Measurements from ENCODE around the gene GRAP2. TPM values are rescaled to one million over a fixed set of nuclear protein-coding genes. Genes with fewer than 3 reads are reported as not detected.

GRAP2 gene
- total RNA-seq, 1 donor = not detected

- H3K4me3 ChIP-seq (ENCODE audit: insufficient read depth, low read length) = no peak overlapping the region
- no peaks in the 10 kb centered on the region for H3K79me2 ChIP-seq (ENCODE audit: insufficient read depth, low read length)
- DNase-seq (ENCODE audit: insufficient read length, low spot score, missing footprints) = no peak
- H3K4me1 ChIP-seq (ENCODE audit: insufficient read depth, low read length) = no peaks in the 10 kb centered on the region
- H3K4me2 ChIP-seq (ENCODE audit: insufficient read depth, low read length) = no peak overlapping the region
- H3K9me3 ChIP-seq (ENCODE audit: low read depth, low read length) = no peaks in the 10 kb centered on the region
- no peak overlapping the region for H3K27ac ChIP-seq (ENCODE audit: low read depth, low read length)
- H3K27me3 ChIP-seq (ENCODE audit: insufficient read depth, low read length) = peaks cover 9% of the 10 kb centered on the region
- no peak for TF ChIP-seq CTCF (IDR thresholded peaks at IDR 0.05; ENCODE audit: extremely low read depth, low read depth, low read length)
- H2AFZ ChIP-seq (ENCODE audit: low read length) = no peak overlapping the region
- no peaks in the 10 kb centered on the region for H4K20me1 ChIP-seq (ENCODE audit: insufficient read depth, low read length)
- no peaks in the 10 kb centered on the region for H3K36me3 ChIP-seq (ENCODE audit: insufficient read depth, low read length)
These were observed 117.2 kb downstream of the GRAP2 start for GRCh38 chr22:40018051-40018450.

- no peaks in the 10 kb centered on the region for H4K20me1 ChIP-seq (ENCODE audit: insufficient read depth, low read length)
- no peak for DNase-seq (ENCODE audit: insufficient read length, low spot score, missing footprints)
- no peak overlapping the region for H2AFZ ChIP-seq (ENCODE audit: low read length)
- no peaks in the 10 kb centered on the region for H3K36me3 ChIP-seq (ENCODE audit: insufficient read depth, low read length)
- no peak overlapping the region for H3K4me3 ChIP-seq (ENCODE audit: insufficient read depth, low read length)
- no peak for TF ChIP-seq CTCF (IDR thresholded peaks at IDR 0.05; ENCODE audit: extremely low read depth, low read depth, low read length)
- H3K27ac ChIP-seq (ENCODE audit: low read depth, low read length) = no peak overlapping the region
- no peak overlapping the region for H3K4me2 ChIP-seq (ENCODE audit: insufficient read depth, low read length)
- H3K79me2 ChIP-seq (ENCODE audit: insufficient read depth, low read length) = no peaks in the 10 kb centered on the region
- no peaks in the 10 kb centered on the region for H3K9me3 ChIP-seq (ENCODE audit: low read depth, low read length)
- peaks cover 9% of the 10 kb centered on the region for H3K27me3 ChIP-seq (ENCODE audit: insufficient read depth, low read length)
- H3K4me1 ChIP-seq (ENCODE audit: insufficient read depth, low read length) = no peaks in the 10 kb centered on the region
These were observed 118.2 kb downstream of the GRAP2 start for GRCh38 chr22:40019100-40019499.

- Histone ChIP-seq H4K20me1 (ENCODE audit: insufficient read depth, low read length) (no peaks in the 10 kb centered on the region), H3K4me3 (ENCODE audit: insufficient read depth, low read length) (no peak overlapping the region), H3K27ac (ENCODE audit: low read depth, low read length) (no peak overlapping the region), H3K9me3 (ENCODE audit: low read depth, low read length) (no peaks in the 10 kb centered on the region), H3K4me1 (ENCODE audit: insufficient read depth, low read length) (no peaks in the 10 kb centered on the region), H2AFZ (ENCODE audit: low read length) (no peak overlapping the region), H3K79me2 (ENCODE audit: insufficient read depth, low read length) (no peaks in the 10 kb centered on the region), H3K36me3 (ENCODE audit: insufficient read depth, low read length) (no peaks in the 10 kb centered on the region), H3K27me3 (ENCODE audit: insufficient read depth, low read length) (no peaks in the 10 kb centered on the region), H3K4me2 (ENCODE audit: insufficient read depth, low read length) (no peak overlapping the region)
- peak; percentile 9 for DNase-seq (ENCODE audit: insufficient read length, low spot score, missing footprints)
- TF ChIP-seq CTCF (IDR thresholded peaks at IDR 0.05; ENCODE audit: extremely low read depth, low read depth, low read length) = no peak
These were observed 120.1 kb downstream of the GRAP2 start for GRCh38 chr22:40020956-40021355.

GRCh38 chr22:40021401-40022000 is 120.6 kb downstream of the GRAP2 start:
- no peak for TF ChIP-seq CTCF (IDR thresholded peaks at IDR 0.05; ENCODE audit: extremely low read depth, low read depth, low read length)
- H3K4me1 ChIP-seq (ENCODE audit: insufficient read depth, low read length) = no peaks in the 10 kb centered on the region
- H4K20me1 ChIP-seq (ENCODE audit: insufficient read depth, low read length) = no peaks in the 10 kb centered on the region
- no peaks in the 10 kb centered on the region for H3K36me3 ChIP-seq (ENCODE audit: insufficient read depth, low read length)
- H2AFZ ChIP-seq (ENCODE audit: low read length) = no peak overlapping the region
- no peaks in the 10 kb centered on the region for H3K27me3 ChIP-seq (ENCODE audit: insufficient read depth, low read length)
- DNase-seq (ENCODE audit: insufficient read length, low spot score, missing footprints) = peak; percentile 37
- H3K4me2 ChIP-seq (ENCODE audit: insufficient read depth, low read length) = no peak overlapping the region
- no peak overlapping the region for H3K4me3 ChIP-seq (ENCODE audit: insufficient read depth, low read length)
- H3K27ac ChIP-seq (ENCODE audit: low read depth, low read length) = no peak overlapping the region
- no peaks in the 10 kb centered on the region for H3K9me3 ChIP-seq (ENCODE audit: low read depth, low read length)
- H3K79me2 ChIP-seq (ENCODE audit: insufficient read depth, low read length) = no peaks in the 10 kb centered on the region
